Vagina (tissue), 2 donors: ENCODE measurements around the gene TULP1.

Source experiments
- CTCF ChIP-seq, 3 experiments: fragments of 450-650 bp in 2 of 3; fragments of 200-600 bp in 1 of 3; sonication (generic) in 1 of 3; IDR thresholded peaks; one replicate each; pipeline ENCODE4 v1.5.1; 2017 to 2019; ENCODE audit warnings: antibody characterized with exemption in 3 of 3, mild to moderate bottlenecking in 2 of 3, moderate library complexity in 2 of 3
- POLR2A ChIP-seq, 2 donors: fragments of 450-650 bp; IDR thresholded peaks; one replicate each; pipeline ENCODE4 v1.6.1; 2017; ENCODE audit warnings: antibody characterized with exemption in 2 of 2, mild to moderate bottlenecking in 2 of 2, moderate library complexity in 2 of 2

GRCh38 chr6:35489066-35489465 is 23.6 kb downstream of the TULP1 start:
- TF ChIP-seq CTCF (IDR thresholded peaks at IDR 0.05) (no peak), POLR2A (IDR thresholded peaks at IDR 0.05) (no peak)
